GM12878 (cell line): ENCODE measurements around the gene C1QBP. TPM values are rescaled to one million over a fixed set of nuclear protein-coding genes. Genes with fewer than 3 reads are reported as not detected.

ENCODE experiments used
- ATAC-seq: fragments of 200-7000 bp; cut with Tn5 transposase; 3 replicates; pipeline ENCODE4 v1.9.1; 2020; ENCODE audit warnings: mild to moderate bottlenecking, moderate library complexity
- BruUV-seq: library from RNA; stranded (reverse); fragments of 400-500 nt; replicated peaks from 2 replicates; lab custom pipeline; 2021; lab: Mats Ljungman, UMichigan
- CTCF ChIA-PET: fragments of 300-600 bp; sonication (Branson Sonifier 250); formaldehyde crosslinking; extraction: SDS; loops from one replicate; lab custom pipeline; 2021; ENCODE audit warnings: inconsistent platforms; lab: Yijun Ruan, JAX
- POLR2A ChIA-PET: fragments of 350-600 bp; formaldehyde crosslinking; extraction: SDS; loops from one replicate; lab custom pipeline; 2021; ENCODE audit warnings: inconsistent platforms; lab: Charles Lee
- RAD21 ChIA-PET: fragments of 300-600 bp; sonication (Branson Sonifier 250); formaldehyde crosslinking; loops from one replicate; lab custom pipeline; 2023; ENCODE audit warnings: antibody characterized with exemption; ENCODE audit not compliant: unreplicated experiment; lab: Charles Lee
- SMC1A ChIA-PET: fragments of 300-600 bp; sonication (Branson Sonifier 250); formaldehyde crosslinking; loops from one replicate; lab custom pipeline; 2023; ENCODE audit not compliant: unreplicated experiment, uncharacterized antibody; lab: Charles Lee
- DNase-seq: peaks from one replicate; pipeline ENCODE4 v3.0.0-alpha.2; 2011; ENCODE audit warnings: low read depth, low spot score
- FAIRE-seq: peaks from 3 replicates; lab custom pipeline; 2011; peaks lifted over from hg19 to GRCh38; lab: Jason Lieb, UNC
- H2AFZ ChIP-seq: 2 replicates; pipeline ENCODE4 v1.6.0; 2011; ENCODE audit warnings: low read depth, low read length, control low read depth; ENCODE audit not compliant: control insufficient read depth
- H3K27ac ChIP-seq: 2 replicates; pipeline ENCODE4 v1.5.1; 2011; ENCODE audit warnings: control low read depth; ENCODE audit not compliant: control insufficient read depth, insufficient read depth
- H3K27me3 ChIP-seq, 2 experiments: replicated peaks in 1 of 2; 2 replicates each; pipeline versions ENCODE4 v1.6.0 to v1.6.1; 2011; ENCODE audit warnings: low read length in 1 of 2; ENCODE audit not compliant: control insufficient read depth in 2 of 2, insufficient read depth in 2 of 2
- H3K36me3 ChIP-seq, 2 experiments: 2 replicates each; pipeline ENCODE4 v1.5.1; 2011; ENCODE audit warnings: low read length in 1 of 2; ENCODE audit not compliant: control insufficient read depth in 2 of 2, insufficient read depth in 2 of 2
- H3K4me1 ChIP-seq: 2 replicates; pipeline ENCODE4 v1.6.1; 2011; ENCODE audit warnings: mild to moderate bottlenecking, low read length, moderate library complexity, mixed read lengths; ENCODE audit not compliant: control insufficient read depth, insufficient read depth
- H3K4me2 ChIP-seq: 2 replicates; pipeline ENCODE4 v1.6.0; 2011; ENCODE audit warnings: control low read depth; ENCODE audit not compliant: control insufficient read depth, insufficient read depth
- H3K4me3 ChIP-seq: fragments of 200-600 bp; sonication (generic); 2 replicates; pipeline ENCODE4 v1.5.1; 2016
- H3K79me2 ChIP-seq: 2 replicates; pipeline ENCODE4 v1.6.0; 2011; ENCODE audit warnings: low read length; ENCODE audit not compliant: control insufficient read depth, insufficient read depth
- H3K9ac ChIP-seq: 2 replicates; pipeline ENCODE4 v1.8.0; 2011; ENCODE audit warnings: low read length, control low read depth, mixed read lengths; ENCODE audit not compliant: control insufficient read depth, insufficient read depth
- H3K9me3 ChIP-seq: replicated peaks from 3 replicates; pipeline ENCODE4 v1.5.1; 2011; ENCODE audit warnings: mild to moderate bottlenecking, low read length; ENCODE audit not compliant: control insufficient read depth, insufficient read depth
- H4K20me1 ChIP-seq: 2 replicates; pipeline ENCODE4 v1.6.0; 2011; ENCODE audit not compliant: control insufficient read depth, insufficient read depth
- BACH1 ChIP-seq: fragments of 450-650 bp; IDR thresholded peaks from 2 replicates; pipeline ENCODE4 v1.6.1; 2017; ENCODE audit warnings: mild to moderate bottlenecking, borderline replicate concordance
- BMI1 ChIP-seq: fragments of 450-650 bp; IDR thresholded peaks from 2 replicates; pipeline ENCODE4 v1.6.1; 2016; ENCODE audit warnings: mild to moderate bottlenecking, moderate library complexity, borderline replicate concordance
- CHD1 ChIP-seq: IDR thresholded peaks from 2 replicates; pipeline ENCODE4 v1.6.1; 2012; ENCODE audit warnings: low read depth, low read length, improper control_type of control experiment
- CHD4 ChIP-seq: fragments of 200-600 bp; sonication (generic); IDR thresholded peaks from 2 replicates; pipeline ENCODE4 v1.6.1; 2016; ENCODE audit warnings: mild to moderate bottlenecking
- CREM ChIP-seq: IDR thresholded peaks from 2 replicates; pipeline ENCODE4 v1.6.1; 2014; ENCODE audit warnings: antibody characterized with exemption, low read depth
- JUND ChIP-seq: IDR thresholded peaks from 2 replicates; pipeline ENCODE4 v1.6.1; 2012; ENCODE audit warnings: low read depth, mild to moderate bottlenecking, low read length, improper control_type of control experiment, moderate library complexity
- NBN ChIP-seq: fragments of 450-650 bp; IDR thresholded peaks from 2 replicates; pipeline ENCODE4 v1.6.1; 2016
- NR2C1 ChIP-seq: fragments of 450-650 bp; IDR thresholded peaks from 2 replicates; pipeline ENCODE4 v1.6.1; 2017; ENCODE audit warnings: antibody characterized with exemption, mild to moderate bottlenecking, moderate library complexity
- NR2F1 ChIP-seq: fragments of 450-650 bp; conservative IDR thresholded peaks from 2 replicates; pipeline ENCODE4 v1.6.1; 2017; ENCODE audit warnings: mild to moderate bottlenecking
- POLR2A ChIP-seq: IDR thresholded peaks from 2 replicates; pipeline ENCODE4 v1.6.1; 2011; ENCODE audit warnings: low read depth, mild to moderate bottlenecking, low read length
- RAD21 ChIP-seq: IDR thresholded peaks from 2 replicates; pipeline ENCODE4 v1.6.1; 2011; ENCODE audit warnings: mild to moderate bottlenecking, low read depth, low read length, moderate library complexity; ENCODE audit not compliant: insufficient read depth
- RAD51 ChIP-seq: fragments of 450-650 bp; IDR thresholded peaks from 2 replicates; pipeline ENCODE4 v1.6.1; 2016; ENCODE audit warnings: moderate library complexity, mild to moderate bottlenecking, inconsistent platforms
- RB1 ChIP-seq: fragments of 450-650 bp; formaldehyde crosslinking; IDR thresholded peaks from 2 replicates; pipeline ENCODE4 v1.6.1; 2017; ENCODE audit warnings: mild to moderate bottlenecking, borderline replicate concordance
- SPI1 ChIP-seq: IDR thresholded peaks from 2 replicates; pipeline ENCODE4 v1.6.1; 2011; ENCODE audit warnings: low read depth, mild to moderate bottlenecking, low read length, moderate library complexity, borderline replicate concordance; ENCODE audit not compliant: insufficient read depth
- WRNIP1 ChIP-seq: IDR thresholded peaks from 2 replicates; pipeline ENCODE4 v1.6.1; 2011; ENCODE audit warnings: low read depth, low read length, improper control_type of control experiment, borderline replicate concordance
- ZSCAN29 ChIP-seq: fragments of 450-650 bp; IDR thresholded peaks from 2 replicates; pipeline ENCODE4 v1.6.1; 2017; ENCODE audit warnings: mild to moderate bottlenecking, moderate library complexity
- WGBS: methylation state at CpG from one replicate; pipeline ENCODE4 v1.1.6; 2016; ENCODE audit warnings: low lambda C conversion rate; ENCODE audit not compliant: insufficient replicate concordance, insufficient coverage; ENCODE audit errors: missing lambda C conversion rate; 5-methylcytosine and 5-hydroxymethylcytosine counted together
- in situ Hi-C: fragments of 300-500 bp; cut with MboI; formaldehyde crosslinking; loops from 9 replicates; pipeline ENCODE4 v1.14.3; 2018; ENCODE audit warnings: mixed read lengths
- intact Hi-C: fragments of 100-400 bp; cut with micrococcal nuclease; formaldehyde crosslinking; loops from one replicate; pipeline ENCODE4 v1.14.2; 2022; ENCODE audit not compliant: unreplicated experiment
- polyA plus RNA-seq, 11 experiments: library from polyadenylated mRNA; depleted of rRNA in 4 of 11; unstranded in 6 of 11; stranded (reverse) in 5 of 11; fragments of >200 nt; fragmentation: Nextera tagmentation in 4 of 11; fragmentation: Illumina TruSeq in 1 of 11; extraction: Ambion mirVana in 4 of 11; extraction: Trizol in 1 of 11; gene quantifications; 1 replicate in 1 of 11; 2 replicates in 10 of 11; pipeline versions ENCODE4 v1.2.1 to v1.2.3, GENCODE V29; 2011 to 2016; ENCODE audit warnings: inconsistent platforms in 2 of 11, missing spikeins in 2 of 11, low read depth in 1 of 11
- total RNA-seq, 4 experiments: library from RNA; depleted of rRNA in 3 of 4; stranded (reverse); fragments of >200 nt in 3 of 4; fragmentation: Illumina TruSeq in 1 of 4; extraction: Trizol in 1 of 4; gene quantifications; 2 replicates each; pipeline versions ENCODE4 v1.2.1 to v1.2.3, GENCODE V29; 2013 to 2021
- TF ChIP-seq, protein P1 (sequence below): IDR thresholded peaks from 2 replicates; pipeline ENCODE4 v1.6.1; 2011; ENCODE audit warnings: low read depth, mild to moderate bottlenecking, low read length, moderate library complexity, borderline replicate concordance; ENCODE audit errors: extremely low read depth

The C1QBP gene
- total and polyA plus RNA-seq, 10 of the 15 experiments (the other 5 are each of a cell fraction or from before 2014, with no cell fraction given), result 124 to 989 (median 429) TPM

DNA sequence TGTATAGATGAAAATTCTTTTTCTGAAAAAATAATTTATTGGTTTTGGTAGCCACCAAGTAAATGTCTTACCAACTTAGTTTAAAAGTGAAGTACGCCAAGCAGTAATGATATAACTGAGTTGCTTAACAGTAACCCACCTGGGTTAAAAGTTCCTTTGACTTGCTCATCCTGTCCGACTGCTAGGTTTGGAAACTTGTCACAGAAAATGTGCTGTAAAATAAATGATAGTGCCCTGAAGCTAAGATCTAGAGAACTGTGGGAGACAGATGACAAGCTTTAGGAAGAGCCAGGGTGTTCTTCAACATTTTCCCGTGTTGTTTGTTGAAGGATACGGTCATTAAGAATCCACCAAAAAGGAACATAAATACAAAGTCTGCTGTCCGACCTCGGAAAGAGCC, 42.0 kb upstream of the C1QBP start (continued):
- TF ChIP-seq, protein P1, sequence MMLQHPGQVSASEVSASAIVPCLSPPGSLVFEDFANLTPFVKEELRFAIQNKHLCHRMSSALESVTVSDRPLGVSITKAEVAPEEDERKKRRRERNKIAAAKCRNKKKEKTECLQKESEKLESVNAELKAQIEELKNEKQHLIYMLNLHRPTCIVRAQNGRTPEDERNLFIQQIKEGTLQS, result no peak
- TF ChIP-seq CHD1, result no peak
- no peak for TF ChIP-seq WRNIP1
- no peak for TF ChIP-seq POLR2A

DNA sequence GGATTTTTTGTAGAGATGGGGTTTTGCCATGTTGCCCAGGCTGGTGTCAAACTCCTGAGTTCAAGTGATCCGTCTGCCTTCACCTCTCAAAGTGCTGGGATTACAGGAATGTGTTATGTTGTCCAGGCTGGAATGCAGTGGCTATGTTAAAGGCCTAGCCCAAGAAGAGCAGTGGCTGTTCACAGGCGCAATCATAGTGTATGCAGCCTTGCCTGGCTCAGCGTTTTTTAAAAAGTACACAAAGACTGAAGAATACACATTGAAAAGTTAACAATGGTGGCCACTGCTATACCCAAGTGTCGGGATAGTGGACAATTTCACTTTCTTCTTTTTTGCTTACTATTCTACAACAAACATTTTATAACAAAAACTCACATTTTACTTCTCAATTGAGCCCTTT, 40.0 kb upstream of the C1QBP start:
- DNase-seq, result no peak
- Histone ChIP-seq H2AFZ (no peak overlapping the region), H3K9ac (no peak overlapping the region), H3K36me3 (peaks cover 9 to 33% of the 10 kb centered on the region in 2 experiments; a peak in 3 of 4 replicates), H3K4me3 (no peak overlapping the region), H3K4me2 (no peak overlapping the region), H3K79me2 (peaks cover 15% of the 10 kb centered on the region), H4K20me1 (0 out of 2 replicates have a peak, but pooled peaks cover 1% of the 10 kb centered on the region), H3K27me3 (no peaks in the 10 kb centered on the region), H3K9me3 (no peaks in the 10 kb centered on the region), H3K27ac (no peak overlapping the region), H3K4me1 (no peaks in the 10 kb centered on the region)
- ChIA-PET CTCF (no interaction called here), RAD21 (no interaction called here), SMC1A (no interaction called here), POLR2A (no interaction called here)
- no TSS peak for BruUV-seq
- no peak for TF ChIP-seq NBN
- 97% methylated on average over 4 of the region's 4 CpGs for WGBS
- in situ Hi-C loops (no loop called here), intact Hi-C loops (no loop called here)
- no peak for ATAC-seq
- FAIRE-seq, result no peak

DNA sequence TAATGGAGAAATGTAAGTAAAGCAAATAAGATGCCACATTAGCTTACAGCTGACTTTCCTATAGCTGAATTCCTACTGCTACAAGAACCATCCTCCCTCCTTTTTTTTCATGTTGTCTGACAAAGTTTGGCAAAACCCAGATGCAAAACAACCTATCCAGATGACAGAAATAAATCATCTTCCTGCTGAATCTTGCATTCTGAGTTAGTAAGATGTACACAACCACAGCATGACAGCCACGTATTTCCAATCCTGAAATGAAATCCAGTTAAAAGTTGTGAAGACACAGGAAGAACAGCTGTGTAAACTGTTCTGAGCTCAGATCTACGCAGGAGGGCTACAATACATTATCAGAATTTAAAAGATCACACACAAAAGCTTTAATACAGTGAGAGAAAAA, 35.0 kb upstream of the C1QBP start:
- ChIA-PET CTCF (no interaction called here), RAD21 (no interaction called here), POLR2A (interaction anchor here (1.3 kb wide), 1 partner anchor 11 kb away, joined by 4 read pairs; no protein-coding TSS in a partner anchor), SMC1A (no interaction called here)
- no peaks in the 10 kb centered on the region for H3K4me1 ChIP-seq
- H3K27me3 ChIP-seq, result no peaks in the 10 kb centered on the region
- no peaks in the 10 kb centered on the region for H3K9me3 ChIP-seq
- no peak overlapping the region for H3K27ac ChIP-seq
- in situ Hi-C loops (no loop called here), intact Hi-C loops (no loop called here)
- H3K36me3 ChIP-seq, result peaks cover 3 to 26% of the 10 kb centered on the region in 2 experiments
- no peak for DNase-seq
- ATAC-seq, result no peak
- no peak for FAIRE-seq
- no peak for TF ChIP-seq NR2F1
- no peak for TF ChIP-seq RAD51
- no peak for TF ChIP-seq NBN
- TF ChIP-seq CREM, result no peak
- TF ChIP-seq NR2C1, result no peak
- TF ChIP-seq BMI1, result no peak
- TF ChIP-seq BACH1, result no peak
- no peak for TF ChIP-seq ZSCAN29
- TF ChIP-seq RAD21, result no peak
- no peak for TF ChIP-seq RB1
- TF ChIP-seq CHD4, result no peak
- TF ChIP-seq SPI1, result no peak
- TF ChIP-seq JUND, result no peak
- no peak overlapping the region for H3K9ac ChIP-seq
- BruUV-seq, result no TSS peak
- no peak overlapping the region for H3K4me3 ChIP-seq
- peaks cover 2% of the 10 kb centered on the region for H3K79me2 ChIP-seq
- H4K20me1 ChIP-seq, result 0 out of 2 replicates have a peak, but pooled peaks cover 2% of the 10 kb centered on the region
- H2AFZ ChIP-seq, result no peak overlapping the region
- 98% methylated on average over 2 of the region's 2 CpGs for WGBS
- H3K4me2 ChIP-seq, result no peak overlapping the region
